Fibroblast of lung (primary cell): ENCODE results near the gene NME7. TPM values are rescaled to one million over a fixed set of nuclear protein-coding genes. Genes with fewer than 3 reads are reported as not detected.

ENCODE experiments used
- DNase-seq, 2 donors: peaks; one replicate each; pipeline versions ENCODE4 v3.0.0 to v3.0.0-alpha.2; 2010; ENCODE audit warnings: low read depth in 2 of 2
- H2AFZ ChIP-seq: 2 replicates; pipeline ENCODE4 v1.5.1; 2012; ENCODE audit warnings: low read length, control low read depth, inconsistent platforms
- H3K27ac ChIP-seq: 2 replicates; pipeline ENCODE4 v1.5.1; 2011; ENCODE audit warnings: low read length, control low read depth; ENCODE audit not compliant: insufficient read depth
- H3K27me3 ChIP-seq: 2 replicates; pipeline ENCODE4 v1.5.1; 2011; ENCODE audit warnings: mild to moderate bottlenecking, low read length; ENCODE audit not compliant: control insufficient read depth, insufficient read depth
- H3K36me3 ChIP-seq: 2 replicates; pipeline ENCODE4 v1.5.1; 2011; ENCODE audit warnings: low read length; ENCODE audit not compliant: control insufficient read depth, insufficient read depth
- H3K4me1 ChIP-seq: 2 replicates; pipeline ENCODE4 v1.5.1; 2011; ENCODE audit warnings: low read length; ENCODE audit not compliant: control insufficient read depth, insufficient read depth; ENCODE audit errors: extremely low read depth
- H3K4me2 ChIP-seq: 2 replicates; pipeline ENCODE4 v1.5.1; 2011; ENCODE audit warnings: low read length, control low read depth; ENCODE audit not compliant: insufficient read depth; ENCODE audit errors: extremely low read depth
- H3K4me3 ChIP-seq, 4 experiments: fragments of 200-600 bp in 1 of 4; sonication (generic) in 1 of 4; replicated peaks in 1 of 4; 2 replicates each; pipeline ENCODE4 v1.5.1; 2011 to 2016; ENCODE audit warnings: low read length in 4 of 4, low read depth in 3 of 4, mild to moderate bottlenecking in 3 of 4, control low read depth in 2 of 4, inconsistent platforms in 1 of 4, mixed read lengths in 1 of 4; ENCODE audit not compliant: insufficient read depth in 1 of 4; ENCODE audit errors: control extremely low read depth in 1 of 4
- H3K79me2 ChIP-seq: 2 replicates; pipeline ENCODE4 v1.5.1; 2012; ENCODE audit warnings: mild to moderate bottlenecking, low read length, inconsistent platforms; ENCODE audit not compliant: control insufficient read depth, insufficient read depth
- H3K9ac ChIP-seq: 2 replicates; pipeline ENCODE4 v1.5.1; 2011; ENCODE audit warnings: mild to moderate bottlenecking, low read length, control low read depth; ENCODE audit not compliant: insufficient read depth
- H3K9me3 ChIP-seq: 2 replicates; pipeline ENCODE4 v1.5.1; 2012; ENCODE audit warnings: low read depth, low read length; ENCODE audit not compliant: control insufficient read depth, insufficient read depth
- H4K20me1 ChIP-seq: 2 replicates; pipeline ENCODE4 v1.5.1; 2011; ENCODE audit warnings: low read length; ENCODE audit not compliant: control insufficient read depth, insufficient read depth; ENCODE audit errors: extremely low read depth
- CTCF ChIP-seq, 2 donors: IDR thresholded peaks in 1 of 2; conservative IDR thresholded peaks in 1 of 2; 1 replicate in 1 of 2; 2 replicates in 1 of 2; pipeline ENCODE4 v1.5.1; 2011 to 2012; ENCODE audit warnings: low read length in 2 of 2, control low read depth in 1 of 2, inconsistent platforms in 1 of 2, low read depth in 1 of 2, mild to moderate bottlenecking in 1 of 2
- EZH2 ChIP-seq: IDR thresholded peaks from 2 replicates; pipeline ENCODE4 v1.5.1; 2012; ENCODE audit warnings: low read length, control low read depth, mild to moderate bottlenecking; ENCODE audit errors: missing control alignments
- polyA plus RNA-seq, 2 donors: library from polyadenylated mRNA; depleted of rRNA in 1 of 2; stranded (reverse) in 1 of 2; unstranded in 1 of 2; fragments of >200 nt; gene quantifications; 2 replicates each; pipeline ENCODE4 v1.2.1, GENCODE V29; 2011 to 2012; ENCODE audit warnings: missing spikeins in 1 of 2
- total RNA-seq: library from RNA; depleted of rRNA; stranded (reverse); fragments of >200 nt; gene quantifications from 2 replicates; pipeline ENCODE4 v1.2.1, GENCODE V29; 2014

The NME7 gene
- total and polyA plus RNA-seq, 2 donors (not counting 1 experiment from before 2014, with no cell fraction given), result 21.0 to 30.8 TPM

GRCh38 chr1:169120066-169120465 lies 247.5 kb downstream of the NME7 start:
- peaks cover 2% of the 10 kb centered on the region for H3K36me3 ChIP-seq
- H3K9ac ChIP-seq, result no peak overlapping the region
- no peak overlapping the region for H3K4me3 ChIP-seq
- H3K4me2 ChIP-seq, result peak overlapping the region; percentile 33
- peaks cover 19% of the 10 kb centered on the region for H3K79me2 ChIP-seq
- peaks cover 19% of the 10 kb centered on the region for H3K4me1 ChIP-seq
- peak overlapping the region; percentile 9 for H2AFZ ChIP-seq
- TF ChIP-seq CTCF (conservative IDR thresholded peaks at IDR 0.05 in 1 of 2, IDR thresholded peaks at IDR 0.05 in 1 of 2; ENCODE audit: low read depth in 1 of 2, low read length in 2 of 2) (no peak), EZH2 (no peak)
- no peaks in the 10 kb centered on the region for H4K20me1 ChIP-seq
- DNase-seq, result peak; percentile 48 to 68
- peak overlapping the region; percentile 85 for H3K27ac ChIP-seq
- no peaks in the 10 kb centered on the region for H3K9me3 ChIP-seq
- H3K27me3 ChIP-seq, result no peaks in the 10 kb centered on the region

- H3K4me2 ChIP-seq, result peak overlapping the region; percentile 33
- peaks cover 19% of the 10 kb centered on the region for H3K4me1 ChIP-seq
- H3K79me2 ChIP-seq, result peaks cover 20% of the 10 kb centered on the region
- no peak overlapping the region for H3K4me3 ChIP-seq
- no peaks in the 10 kb centered on the region for H4K20me1 ChIP-seq
- DNase-seq, result peak in 1 of 2 donors; percentile 85
- H2AFZ ChIP-seq, result no peak overlapping the region
- no peaks in the 10 kb centered on the region for H3K9me3 ChIP-seq
- TF ChIP-seq CTCF (conservative IDR thresholded peaks at IDR 0.05 in 1 of 2, IDR thresholded peaks at IDR 0.05 in 1 of 2; ENCODE audit: low read depth in 1 of 2, low read length in 2 of 2) (no peak), EZH2 (no peak)
- no peak overlapping the region for H3K9ac ChIP-seq
- no peaks in the 10 kb centered on the region for H3K27me3 ChIP-seq
- H3K36me3 ChIP-seq, result peaks cover 2% of the 10 kb centered on the region
- peak overlapping the region; percentile 85 for H3K27ac ChIP-seq
These were observed 248.2 kb downstream of the NME7 start for GRCh38 chr1:169119405-169119804.

GRCh38 chr1:169118227-169118626 lies 249.4 kb downstream of the NME7 start:
- H3K9me3 ChIP-seq, result no peaks in the 10 kb centered on the region
- no peak overlapping the region for H3K9ac ChIP-seq
- no peaks in the 10 kb centered on the region for H4K20me1 ChIP-seq
- no peak overlapping the region for H3K27ac ChIP-seq
- no peak overlapping the region for H3K4me2 ChIP-seq
- TF ChIP-seq EZH2 (no peak), CTCF (conservative IDR thresholded peaks at IDR 0.05 in 1 of 2, IDR thresholded peaks at IDR 0.05 in 1 of 2; ENCODE audit: low read depth in 1 of 2, low read length in 2 of 2) (no peak)
- H3K79me2 ChIP-seq, result peaks cover 22% of the 10 kb centered on the region
- H3K36me3 ChIP-seq, result peaks cover 2% of the 10 kb centered on the region
- no peak for DNase-seq
- H3K4me3 ChIP-seq, result no peak overlapping the region
- no peak overlapping the region for H2AFZ ChIP-seq
- no peaks in the 10 kb centered on the region for H3K27me3 ChIP-seq
- peaks cover 25% of the 10 kb centered on the region for H3K4me1 ChIP-seq
